GM19193 (cell line): Measurements from ENCODE around the gene POU5F2.

Experiments
- POLR2A ChIP-seq: IDR thresholded peaks from 4 replicates; pipeline ENCODE4 v1.6.1; 2011; ENCODE audit not compliant: insufficient read depth, insufficient read length; ENCODE audit errors: extremely low read depth

Gene POU5F2

GRCh38 chr5:93723005-93723404 lies 18.4 kb downstream of the POU5F2 start:
- no peak for TF ChIP-seq POLR2A

- TF ChIP-seq POLR2A: no peak
These were observed 18.8 kb downstream of the POU5F2 start for GRCh38 chr5:93722588-93722987.

- no peak for TF ChIP-seq POLR2A
These were observed 19.9 kb downstream of the POU5F2 start for GRCh38 chr5:93721511-93721910.

- no peak for TF ChIP-seq POLR2A
These were observed 20.3 kb downstream of the POU5F2 start for GRCh38 chr5:93721071-93721470.

- no peak for TF ChIP-seq POLR2A
These were observed 24.2 kb downstream of the POU5F2 start for GRCh38 chr5:93717162-93717561.

- no peak for TF ChIP-seq POLR2A
These were observed 24.9 kb downstream of the POU5F2 start for GRCh38 chr5:93716453-93716852.

GRCh38 chr5:93715761-93716160 lies 25.6 kb downstream of the POU5F2 start:
- TF ChIP-seq POLR2A: no peak

GRCh38 chr5:93715327-93715726 lies 26.1 kb downstream of the POU5F2 start:
- TF ChIP-seq POLR2A: no peak

- TF ChIP-seq POLR2A: no peak
These were observed 33.0 kb downstream of the POU5F2 start for GRCh38 chr5:93708442-93708841.

GRCh38 chr5:93705896-93706295 lies 35.5 kb downstream of the POU5F2 start:
- no peak for TF ChIP-seq POLR2A

- TF ChIP-seq POLR2A: no peak
These were observed 36.4 kb downstream of the POU5F2 start for GRCh38 chr5:93704996-93705395.

GRCh38 chr5:93691997-93692396 lies 49.4 kb downstream of the POU5F2 start:
- TF ChIP-seq POLR2A: no peak
